K562 (cell line): ENCODE data around the gene C12orf43. TPM values are rescaled to one million over a fixed set of nuclear protein-coding genes. Genes with fewer than 3 reads are reported as not detected.

Experiments used
- CCAR2 ChIP-seq: fragments of 200-400 bp; formaldehyde crosslinking; IDR thresholded peaks from 2 replicates; pipeline ENCODE4 v1.6.1; 2017; ENCODE audit warnings: mild to moderate bottlenecking, low read depth, low read length
- CREB3 ChIP-seq: fragments of 450-650 bp; conservative IDR thresholded peaks from 2 replicates; pipeline ENCODE4 v1.6.1; 2016; ENCODE audit warnings: missing genetic modification characterization, low read depth, mild to moderate bottlenecking, missing compliant biosample characterization, moderate library complexity
- CXXC5 ChIP-seq: fragments of 250-450 bp; sonication (Bioruptor Pico); IDR thresholded peaks from 2 replicates; pipeline ENCODE4 v1.8.0; 2022; ENCODE audit warnings: inconsistent platforms, mild to moderate bottlenecking, moderate library complexity
- GABPB1 ChIP-seq: sonication (generic); formaldehyde crosslinking; IDR thresholded peaks from 2 replicates; pipeline ENCODE4 v1.8.0; 2022; ENCODE audit warnings: mild to moderate bottlenecking, missing genetic modification reagents
- KLF13 ChIP-seq: fragments of 450-650 bp; IDR thresholded peaks from 2 replicates; pipeline ENCODE4 v1.6.1; 2016; ENCODE audit warnings: missing genetic modification characterization, low read depth, mild to moderate bottlenecking, missing compliant biosample characterization, moderate library complexity, borderline replicate concordance
- KLF16 ChIP-seq: IDR thresholded peaks from 2 replicates; pipeline ENCODE4 v1.6.1; 2016; ENCODE audit warnings: antibody characterized with exemption
- MECOM ChIP-seq: fragments of 250-450 bp; sonication (Bioruptor Pico); IDR thresholded peaks from 2 replicates; pipeline ENCODE4 v1.8.0; 2022; ENCODE audit warnings: inconsistent platforms
- MNT ChIP-seq, 2 experiments: fragments of 450-650 bp; conservative IDR thresholded peaks; 2 replicates each; pipeline ENCODE4 v1.6.1; 2017; ENCODE audit warnings: mild to moderate bottlenecking in 2 of 2, moderate library complexity in 2 of 2
- NELFE ChIP-seq: IDR thresholded peaks from 2 replicates; pipeline ENCODE4 v1.6.1; 2011; ENCODE audit warnings: mild to moderate bottlenecking; ENCODE audit not compliant: insufficient read depth, insufficient read length
- PPARD ChIP-seq: fragments of 250-450 bp; sonication (Bioruptor Pico); IDR thresholded peaks from 2 replicates; pipeline ENCODE4 v1.8.0; 2022; ENCODE audit warnings: inconsistent platforms, mild to moderate bottlenecking, moderate library complexity
- PRDM10 ChIP-seq: fragments of 450-650 bp; IDR thresholded peaks from 2 replicates; pipeline ENCODE4 v1.6.1; 2018; ENCODE audit not compliant: partially characterized antibody
- TAF9B ChIP-seq: fragments of 450-650 bp; IDR thresholded peaks from 2 replicates; pipeline ENCODE4 v1.6.1; 2018; ENCODE audit warnings: mild to moderate bottlenecking; ENCODE audit not compliant: partially characterized antibody
- WHSC1 ChIP-seq: IDR thresholded peaks from one replicate; pipeline ENCODE4 v1.6.1; 2012; ENCODE audit warnings: low read length, control low read depth, inconsistent platforms
- ZBTB26 ChIP-seq: fragments of 450-650 bp; formaldehyde crosslinking; IDR thresholded peaks from 2 replicates; pipeline ENCODE4 v1.4.0; 2022; ENCODE audit warnings: missing genetic modification characterization
- ZNF395 ChIP-seq: fragments of 200-800 bp; sonication (Bioruptor generic); IDR thresholded peaks from 2 replicates; pipeline ENCODE4 v1.6.1; 2017; ENCODE audit warnings: missing genetic modification characterization, missing compliant biosample characterization
- ZNF507 ChIP-seq: conservative IDR thresholded peaks from 2 replicates; pipeline ENCODE4 v1.6.1; 2017; ENCODE audit warnings: missing genetic modification characterization, missing compliant biosample characterization
- ZNF57 ChIP-seq: fragments of 450-650 bp; formaldehyde crosslinking; IDR thresholded peaks from 2 replicates; pipeline ENCODE4 v1.4.0; 2020; ENCODE audit warnings: mild to moderate bottlenecking, moderate library complexity
- ZNF655 ChIP-seq: fragments of 250-450 bp; sonication (Bioruptor Pico); IDR thresholded peaks from 2 replicates; pipeline ENCODE4 v1.5.0; 2021
- polyA plus RNA-seq, 8 experiments: library from polyadenylated mRNA; depleted of rRNA in 4 of 8; stranded (reverse) in 5 of 8; unstranded in 3 of 8; fragments of >200 nt; fragmentation: Nextera tagmentation in 2 of 8; fragmentation: Illumina TruSeq in 1 of 8; extraction: Ambion mirVana in 2 of 8; extraction: Trizol in 1 of 8; gene quantifications; 2 replicates each; pipeline versions ENCODE4 v1.2.1 to v1.2.3, GENCODE V29; 2011 to 2014; ENCODE audit warnings: inconsistent platforms in 1 of 8, missing spikeins in 1 of 8
- total RNA-seq, 7 experiments: library from RNA; depleted of rRNA in 6 of 7; stranded (reverse); fragments of >200 nt in 6 of 7; fragmentation: Illumina TruSeq in 2 of 7; extraction: Trizol in 2 of 7; gene quantifications; 2 replicates each; pipeline versions ENCODE4 v1.2.1 to v1.2.3, GENCODE V29; 2011 to 2021; ENCODE audit warnings: low replicate concordance in 1 of 7

The C12orf43 gene
- total and polyA plus RNA-seq, 9 of the 15 experiments (the other 6 are each of a cell fraction or from before 2014, with no cell fraction given): 4.3 to 22.2 (median 16.8) TPM

GRCh38 chr12:121005346-121005815 lies 10.9 kb downstream of the C12orf43 start (continued):
- TF ChIP-seq ZBTB26 (CRISPR knock-in tag) (no peak), WHSC1 (no peak), NELFE (no peak), GABPB1 (CRISPR knock-in tag) (peak; percentile 57), CREB3 (tag) (no peak), ZNF655 (no peak), ZNF507 (tag) (no peak), KLF16 (no peak), CXXC5 (CRISPR knock-in tag) (no peak), MNT (conservative IDR thresholded peaks at IDR 0.05) (no peak), CCAR2 (no peak), ZNF395 (no peak), KLF13 (tag) (no peak), MECOM (CRISPR knock-in tag) (no peak), ZNF57 (CRISPR knock-in tag) (no peak), PRDM10 (no peak), PPARD (CRISPR knock-in tag) (no peak), TAF9B (no peak)
